GM21528 (cell line): ENCODE data around the gene EPHA6.

Experiments used
- ATAC-seq: cut with Tn5 transposase; IDR thresholded peaks from one replicate; pipeline ENCODE4 v1.9.1; 2021; ENCODE audit warnings: mild to moderate bottlenecking, moderate library complexity; ENCODE audit not compliant: unreplicated experiment, low FRiP score

Gene EPHA6

GRCh38 chr3:97744289-97744688, 929.9 kb downstream of the EPHA6 start:
- ATAC-seq, result no peak

- no peak for ATAC-seq
Measured at GRCh38 chr3:97763586-97764406, 949.4 kb downstream of the EPHA6 start.

GRCh38 chr3:97764407-97765238, 950.2 kb downstream of the EPHA6 start, which contains the start of gene ARL6:
TSS of gene ARL6 (plus strand) at chr3:97764758. CDS start at chr3:97768108, 3,350 bp downstream.
- peak; percentile 99 for ATAC-seq

GRCh38 chr3:97765336-97765735, 950.9 kb downstream of the EPHA6 start:
- no peak for ATAC-seq

- ATAC-seq, result no peak
Measured at GRCh38 chr3:97772926-97773325, 958.5 kb downstream of the EPHA6 start.

- no peak for ATAC-seq
Measured at GRCh38 chr3:97778152-97778551, 963.8 kb downstream of the EPHA6 start.

- peak; percentile 77 for ATAC-seq
Measured at GRCh38 chr3:97793420-97794019, 979.1 kb downstream of the EPHA6 start.

- ATAC-seq, result no peak
Measured at GRCh38 chr3:97795951-97796350, 981.6 kb downstream of the EPHA6 start.
